GM21423 (cell line): ENCODE results near the gene SKAP2.

ENCODE experiments used
- ATAC-seq: cut with Tn5 transposase; IDR thresholded peaks from one replicate; pipeline ENCODE4 v1.9.1; 2021; ENCODE audit warnings: mild to moderate bottlenecking, moderate library complexity; ENCODE audit not compliant: unreplicated experiment

Gene SKAP2

GRCh38 chr7:26668821-26669220 is 195.6 kb downstream of the SKAP2 start:
- no peak for ATAC-seq

GRCh38 chr7:26667514-26668133 is 196.8 kb downstream of the SKAP2 start:
- ATAC-seq = no peak

- ATAC-seq = no peak
Measured at GRCh38 chr7:26664735-26665416, 199.5 kb downstream of the SKAP2 start.

GRCh38 chr7:26664274-26664673 is 200.1 kb downstream of the SKAP2 start:
- no peak for ATAC-seq

GRCh38 chr7:26663874-26664273 is 200.5 kb downstream of the SKAP2 start:
- no peak for ATAC-seq

GRCh38 chr7:26662646-26663045 is 201.7 kb downstream of the SKAP2 start:
- no peak for ATAC-seq

- no peak for ATAC-seq
Measured at GRCh38 chr7:26659121-26659520, 205.3 kb downstream of the SKAP2 start.

GRCh38 chr7:26658389-26659084 is 205.9 kb downstream of the SKAP2 start:
- no peak for ATAC-seq

GRCh38 chr7:26657686-26658388 is 206.6 kb downstream of the SKAP2 start:
- no peak for ATAC-seq

- ATAC-seq = no peak
Measured at GRCh38 chr7:26657206-26657641, 207.2 kb downstream of the SKAP2 start.

- ATAC-seq = no peak
Measured at GRCh38 chr7:26656735-26657134, 207.7 kb downstream of the SKAP2 start.

- ATAC-seq = no peak
Measured at GRCh38 chr7:26655781-26656180, 208.6 kb downstream of the SKAP2 start.

- ATAC-seq = no peak
Measured at GRCh38 chr7:26653430-26654399, 210.7 kb downstream of the SKAP2 start.

GRCh38 chr7:26652401-26653100 is 211.8 kb downstream of the SKAP2 start:
- no peak for ATAC-seq

GRCh38 chr7:26650103-26650502 is 214.3 kb downstream of the SKAP2 start:
- ATAC-seq = no peak

GRCh38 chr7:26649388-26649787 is 215.0 kb downstream of the SKAP2 start:
- no peak for ATAC-seq

GRCh38 chr7:26648554-26648953 is 215.8 kb downstream of the SKAP2 start:
- ATAC-seq = no peak

- ATAC-seq = no peak
Measured at GRCh38 chr7:26646336-26647048, 217.9 kb downstream of the SKAP2 start.

GRCh38 chr7:26645121-26645520 is 219.3 kb downstream of the SKAP2 start:
- ATAC-seq = no peak
